Loucy (cell line): ENCODE data around the gene SNX13.

Source experiments
- H2AFZ ChIP-seq: fragments of 200-600 bp; sonication (generic); 2 replicates; pipeline ENCODE4 v1.6.0; 2016; ENCODE audit warnings: antibody characterized with exemption, mild to moderate bottlenecking, low read length, moderate library complexity
- H3F3A ChIP-seq: fragments of 200-600 bp; 2 replicates; pipeline ENCODE4 v1.6.0; 2016; ENCODE audit warnings: antibody characterized with exemption, low read depth, mild to moderate bottlenecking
- H3K27me3 ChIP-seq: fragments of 200-600 bp; sonication (generic); 2 replicates; pipeline ENCODE4 v1.6.1; 2014; ENCODE audit warnings: low read length, mild to moderate bottlenecking; ENCODE audit not compliant: insufficient read depth, poor library complexity, severe bottlenecking
- H3K36me3 ChIP-seq: fragments of 200-600 bp; sonication (generic); 2 replicates; pipeline ENCODE4 v1.6.1; 2016; ENCODE audit warnings: low read length; ENCODE audit not compliant: insufficient read depth
- H3K4me1 ChIP-seq: fragments of 200-600 bp; sonication (generic); 2 replicates; pipeline ENCODE4 v1.5.1; 2014; ENCODE audit warnings: low read length, mild to moderate bottlenecking; ENCODE audit not compliant: insufficient read depth, poor library complexity, severe bottlenecking
- H3K4me2 ChIP-seq: fragments of 200-600 bp; sonication (generic); 2 replicates; pipeline ENCODE4 v1.6.0; 2014; ENCODE audit warnings: antibody characterized with exemption, low read length, low read depth, mild to moderate bottlenecking; ENCODE audit not compliant: poor library complexity, severe bottlenecking
- H3K4me3 ChIP-seq: fragments of 200-600 bp; sonication (generic); 2 replicates; pipeline ENCODE4 v1.5.1; 2014; ENCODE audit warnings: low read length, mild to moderate bottlenecking, mixed read lengths; ENCODE audit not compliant: poor library complexity, severe bottlenecking
- H3K79me2 ChIP-seq: fragments of 200-600 bp; sonication (generic); 2 replicates; pipeline ENCODE4 v1.6.1; 2014; ENCODE audit warnings: low read length; ENCODE audit not compliant: insufficient read depth
- H3K9ac ChIP-seq: fragments of 200-600 bp; sonication (generic); 2 replicates; pipeline ENCODE4 v1.6.0; 2014; ENCODE audit warnings: mild to moderate bottlenecking, low read depth, low read length, moderate library complexity; ENCODE audit not compliant: poor library complexity, severe bottlenecking
- H3K9me2 ChIP-seq: fragments of 200-600 bp; sonication (generic); replicated peaks from 2 replicates; pipeline ENCODE4 v1.6.1; 2016; ENCODE audit warnings: low read depth, low read length, mixed read lengths
- H3K9me3 ChIP-seq: fragments of 200-600 bp; sonication (generic); 2 replicates; pipeline ENCODE4 v1.6.1; 2014; ENCODE audit warnings: mild to moderate bottlenecking, antibody characterized with exemption, low read length, low read depth; ENCODE audit not compliant: insufficient read depth
- H4K20me1 ChIP-seq: fragments of 200-600 bp; sonication (generic); 2 replicates; pipeline ENCODE4 v1.6.0; 2014; ENCODE audit warnings: antibody characterized with exemption, low read length, mild to moderate bottlenecking; ENCODE audit not compliant: insufficient read depth, poor library complexity, severe bottlenecking
- EZH2phosphoT487 ChIP-seq: fragments of 200-600 bp; IDR thresholded peaks from 2 replicates; pipeline ENCODE4 v1.6.1; 2018; ENCODE audit warnings: antibody characterized with exemption, mild to moderate bottlenecking, moderate library complexity, borderline replicate concordance
- TF ChIP-seq, protein P1 (sequence below): fragments of 200-600 bp; sonication (generic); conservative IDR thresholded peaks from 2 replicates; pipeline ENCODE4 v1.5.1; 2014; ENCODE audit warnings: mild to moderate bottlenecking, antibody characterized with exemption, low read length

Gene SNX13

DNA sequence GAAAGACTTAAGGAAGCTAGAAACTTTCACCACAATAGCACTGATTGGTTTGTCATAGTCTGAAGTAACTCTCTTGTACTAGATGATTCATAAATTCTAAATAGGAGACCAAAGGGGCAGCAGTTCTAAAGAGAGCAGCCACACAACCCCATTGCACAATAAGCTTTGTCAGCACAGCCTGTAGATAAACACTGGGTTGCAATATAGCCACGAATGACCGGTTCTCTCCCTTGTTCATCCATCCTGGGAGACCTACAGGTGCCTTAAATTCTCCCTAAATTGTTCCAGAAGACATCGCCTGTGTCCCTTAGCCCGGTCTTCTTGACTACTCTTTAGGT, 167.0 kb downstream of the SNX13 start:
- H3K9me2 ChIP-seq: no peaks in the 10 kb centered on the region
- H3K4me2 ChIP-seq: peak overlapping the region; percentile 16
- H2AFZ ChIP-seq: no peak overlapping the region
- no peak overlapping the region for H3K4me3 ChIP-seq
- H3K36me3 ChIP-seq: no peaks in the 10 kb centered on the region
- no peaks in the 10 kb centered on the region for H3K9me3 ChIP-seq
- H3F3A ChIP-seq: no peaks in the 10 kb centered on the region
- no peaks in the 10 kb centered on the region for H3K79me2 ChIP-seq
- H3K4me1 ChIP-seq: peaks cover 10% of the 10 kb centered on the region
- no peaks in the 10 kb centered on the region for H4K20me1 ChIP-seq
- no peak overlapping the region for H3K9ac ChIP-seq
- TF ChIP-seq EZH2phosphoT487: no peak
- TF ChIP-seq, protein P1, sequence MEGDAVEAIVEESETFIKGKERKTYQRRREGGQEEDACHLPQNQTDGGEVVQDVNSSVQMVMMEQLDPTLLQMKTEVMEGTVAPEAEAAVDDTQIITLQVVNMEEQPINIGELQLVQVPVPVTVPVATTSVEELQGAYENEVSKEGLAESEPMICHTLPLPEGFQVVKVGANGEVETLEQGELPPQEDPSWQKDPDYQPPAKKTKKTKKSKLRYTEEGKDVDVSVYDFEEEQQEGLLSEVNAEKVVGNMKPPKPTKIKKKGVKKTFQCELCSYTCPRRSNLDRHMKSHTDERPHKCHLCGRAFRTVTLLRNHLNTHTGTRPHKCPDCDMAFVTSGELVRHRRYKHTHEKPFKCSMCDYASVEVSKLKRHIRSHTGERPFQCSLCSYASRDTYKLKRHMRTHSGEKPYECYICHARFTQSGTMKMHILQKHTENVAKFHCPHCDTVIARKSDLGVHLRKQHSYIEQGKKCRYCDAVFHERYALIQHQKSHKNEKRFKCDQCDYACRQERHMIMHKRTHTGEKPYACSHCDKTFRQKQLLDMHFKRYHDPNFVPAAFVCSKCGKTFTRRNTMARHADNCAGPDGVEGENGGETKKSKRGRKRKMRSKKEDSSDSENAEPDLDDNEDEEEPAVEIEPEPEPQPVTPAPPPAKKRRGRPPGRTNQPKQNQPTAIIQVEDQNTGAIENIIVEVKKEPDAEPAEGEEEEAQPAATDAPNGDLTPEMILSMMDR: no peak
- no peaks in the 10 kb centered on the region for H3K27me3 ChIP-seq

DNA sequence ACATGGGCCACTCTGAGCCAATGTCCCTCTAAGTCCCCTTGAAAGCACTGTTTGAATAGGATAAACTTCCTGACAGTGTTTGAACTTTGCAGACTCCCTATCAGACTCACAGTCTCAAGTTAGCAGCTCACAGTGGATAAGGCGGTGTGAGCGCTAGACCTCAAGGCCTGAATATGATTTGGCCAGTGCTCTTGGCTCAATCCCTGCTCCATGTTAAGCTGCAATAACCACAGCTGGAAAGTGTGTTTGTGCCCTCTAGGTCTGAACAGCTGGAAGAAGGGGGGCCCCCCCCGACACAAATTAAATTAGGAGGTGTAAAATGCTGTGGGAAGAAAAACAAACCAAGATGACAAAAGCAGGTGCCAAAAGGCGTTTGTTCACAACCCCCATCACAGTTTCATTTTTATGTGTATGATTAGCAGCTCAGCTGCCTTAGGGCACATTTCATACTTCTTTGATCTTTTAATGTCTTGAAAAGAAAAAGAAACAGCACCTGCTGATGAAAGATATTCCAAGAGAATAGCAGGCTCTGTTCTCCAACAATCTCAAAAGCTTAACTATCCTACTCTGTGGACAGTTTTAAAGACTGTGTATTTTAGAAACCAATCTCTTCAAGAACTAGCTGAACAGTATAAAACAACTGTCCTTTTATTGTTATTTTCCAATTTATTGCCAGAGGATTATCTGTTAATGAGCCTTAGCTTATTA, 167.6 kb downstream of the SNX13 start:
- Histone ChIP-seq H3K9ac (no peak overlapping the region), H3K4me3 (no peak overlapping the region), H3K4me1 (peaks cover 10% of the 10 kb centered on the region), H3K79me2 (no peaks in the 10 kb centered on the region), H3K27me3 (no peaks in the 10 kb centered on the region), H3K9me2 (no peaks in the 10 kb centered on the region), H2AFZ (no peak overlapping the region), H3K9me3 (no peaks in the 10 kb centered on the region), H4K20me1 (no peaks in the 10 kb centered on the region), H3K4me2 (peak overlapping the region; percentile 16), H3F3A (no peaks in the 10 kb centered on the region), H3K36me3 (no peaks in the 10 kb centered on the region)
- TF ChIP-seq EZH2phosphoT487: no peak
- TF ChIP-seq, protein P1: no peak

DNA sequence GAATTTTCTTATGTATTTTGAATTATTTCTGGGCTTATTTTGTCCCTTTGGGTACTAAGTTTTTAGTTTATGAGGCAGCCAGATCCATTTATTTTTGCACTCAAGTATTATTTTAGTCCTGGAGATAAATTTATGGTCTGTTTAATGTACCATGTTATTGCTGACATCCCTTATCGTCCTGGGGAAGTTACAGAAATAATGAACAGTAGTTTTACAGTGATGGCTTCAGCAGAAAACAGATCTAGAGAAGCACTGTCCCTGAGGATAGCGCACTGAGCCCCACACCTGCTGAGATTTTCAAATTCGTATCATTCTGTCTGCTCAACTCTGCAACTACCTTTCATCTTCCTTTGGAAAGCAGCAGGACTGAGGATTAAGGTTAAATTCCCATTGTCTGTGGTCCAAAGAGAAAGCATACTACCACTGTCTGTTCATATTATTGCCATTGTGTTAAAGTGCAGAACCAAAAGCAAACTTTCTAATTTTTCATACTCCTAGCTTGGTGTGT, 168.3 kb downstream of the SNX13 start:
- H3K4me3 ChIP-seq: no peak overlapping the region
- H3K9ac ChIP-seq: no peak overlapping the region
- no peak overlapping the region for H2AFZ ChIP-seq
- no peaks in the 10 kb centered on the region for H3F3A ChIP-seq
- no peaks in the 10 kb centered on the region for H3K9me2 ChIP-seq
- H4K20me1 ChIP-seq: no peaks in the 10 kb centered on the region
- H3K9me3 ChIP-seq: no peaks in the 10 kb centered on the region
- H3K4me2 ChIP-seq: no peak overlapping the region
- TF ChIP-seq, protein P1: no peak
- no peak for TF ChIP-seq EZH2phosphoT487
- no peaks in the 10 kb centered on the region for H3K27me3 ChIP-seq
- H3K36me3 ChIP-seq: no peaks in the 10 kb centered on the region
- H3K4me1 ChIP-seq: peaks cover 10% of the 10 kb centered on the region
- no peaks in the 10 kb centered on the region for H3K79me2 ChIP-seq
